ENCODE measurements around the gene RSPH10B. TPM values are rescaled to one million over a fixed set of nuclear protein-coding genes. Genes with fewer than 3 reads are reported as not detected.
"Not testable (repeated sequence)": the region's sequence is repeated elsewhere in the genome, so short reads cannot be mapped to it uniquely, and the experiment has no call there.

Gene RSPH10B
- total RNA-seq (1 to 10 TPM in 1 of 2 donors, under 1 TPM in 1; 0.09 to 1.5 TPM), polyA plus RNA-seq (ENCODE audit: insufficient read length in 6 of 6) (1 to 10 TPM in 4 of 6 donors, under 1 TPM in 2; 0.89 to 5.8 (median 1.4) TPM)
- long read RNA-seq, donor 1, partial matches to known transcripts, result 0 of 1 reads
- long read RNA-seq, donor 1, other reads (novel, unspliced or antisense), result 0 of 1 reads
- long read RNA-seq, donor 2, result 0 reads
- long read RNA-seq, donor 3, result 0 reads
- long read RNA-seq, donor 4, result 0 reads
- long read RNA-seq, donor 5, result 0 reads
- long read RNA-seq, donor 6, result 0 reads
- long read RNA-seq, donor 7, result 0 reads
- long read RNA-seq, donor 8, partial matches to known transcripts, result 0 of 1 reads
- long read RNA-seq, donor 8, other reads (novel, unspliced or antisense), result 0 of 1 reads
- long read RNA-seq, donor 9, result 0 reads
- long read RNA-seq, donor 10, partial matches to known transcripts, result 0 of 2 reads
- long read RNA-seq, donor 10, other reads (novel, unspliced or antisense), result 1 of 2 reads
- long read RNA-seq, donor 11, result 0 reads
- long read RNA-seq, donor 12, partial matches to known transcripts, result 25 of 59 reads
- long read RNA-seq, donor 12, other reads (novel, unspliced or antisense), result 33 of 59 reads

GRCh38 chr7:5970347-5970911 lies at the start of gene RSPH10B:
TSS of gene RSPH10B (minus strand) at chr7:5970689. CDS start at chr7:5967116, 3,573 bp downstream.
- H3K27ac ChIP-seq; H3K36me3 ChIP-seq; H3K27me3 ChIP-seq; H3K9me3 ChIP-seq; intact Hi-C loops (cut with DNase I); H3K4me1 ChIP-seq; H3K4me3 ChIP-seq: not testable (repeated sequence)
- DNase-seq (peak in 1 of 4 donors; percentile 68), ATAC-seq (peak; percentile 46)

DNA sequence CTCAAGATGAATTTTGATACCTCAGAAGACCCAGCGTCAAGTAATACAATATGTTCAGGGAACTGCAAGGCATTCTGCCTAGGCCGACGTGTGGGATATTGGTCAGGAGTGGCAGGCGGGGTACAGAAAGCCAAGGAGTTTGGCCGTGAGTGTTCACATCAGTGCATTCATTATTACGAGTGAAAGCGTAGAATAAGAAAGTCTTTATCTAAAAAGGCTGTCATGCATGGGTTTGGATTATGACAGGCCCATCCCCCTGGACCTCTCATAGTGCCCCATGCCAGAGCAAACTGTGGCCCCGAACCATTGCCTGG lies 46.1 kb upstream of the RSPH10B start:
- DNase-seq (no peak), ATAC-seq (no peak)
- Histone ChIP-seq H3K4me3 (no peak overlapping the region), H3K27me3 (no peaks in the 10 kb centered on the region), H3K36me3 (peaks cover 0 to 69% of the 10 kb centered on the region in 2 donors), H3K4me1 (peaks cover 8 to 20% of the 10 kb centered on the region in 2 donors), H3K9me3 (no peaks in the 10 kb centered on the region), H3K27ac (no peak overlapping the region)
- intact Hi-C loops (cut with DNase I), result no loop called here
- TF ChIP-seq, protein P1, sequence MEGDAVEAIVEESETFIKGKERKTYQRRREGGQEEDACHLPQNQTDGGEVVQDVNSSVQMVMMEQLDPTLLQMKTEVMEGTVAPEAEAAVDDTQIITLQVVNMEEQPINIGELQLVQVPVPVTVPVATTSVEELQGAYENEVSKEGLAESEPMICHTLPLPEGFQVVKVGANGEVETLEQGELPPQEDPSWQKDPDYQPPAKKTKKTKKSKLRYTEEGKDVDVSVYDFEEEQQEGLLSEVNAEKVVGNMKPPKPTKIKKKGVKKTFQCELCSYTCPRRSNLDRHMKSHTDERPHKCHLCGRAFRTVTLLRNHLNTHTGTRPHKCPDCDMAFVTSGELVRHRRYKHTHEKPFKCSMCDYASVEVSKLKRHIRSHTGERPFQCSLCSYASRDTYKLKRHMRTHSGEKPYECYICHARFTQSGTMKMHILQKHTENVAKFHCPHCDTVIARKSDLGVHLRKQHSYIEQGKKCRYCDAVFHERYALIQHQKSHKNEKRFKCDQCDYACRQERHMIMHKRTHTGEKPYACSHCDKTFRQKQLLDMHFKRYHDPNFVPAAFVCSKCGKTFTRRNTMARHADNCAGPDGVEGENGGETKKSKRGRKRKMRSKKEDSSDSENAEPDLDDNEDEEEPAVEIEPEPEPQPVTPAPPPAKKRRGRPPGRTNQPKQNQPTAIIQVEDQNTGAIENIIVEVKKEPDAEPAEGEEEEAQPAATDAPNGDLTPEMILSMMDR (IDR thresholded peaks at IDR 0.05), result no peak

- H3K4me1 ChIP-seq, result peaks cover 8 to 26% of the 10 kb centered on the region in 2 donors
- H3K36me3 ChIP-seq, result peaks cover 0 to 63% of the 10 kb centered on the region in 2 donors
- intact Hi-C loops (cut with DNase I), result no loop called here
- no peak for ATAC-seq
- TF ChIP-seq, protein P1 (IDR thresholded peaks at IDR 0.05), result no peak
- H3K4me3 ChIP-seq, result no peak overlapping the region
- no peaks in the 10 kb centered on the region for H3K9me3 ChIP-seq
- peak in 2 of 4 donors; percentile 32 to 77 for DNase-seq
- H3K27me3 ChIP-seq, result no peaks in the 10 kb centered on the region
- H3K27ac ChIP-seq, result peak overlapping the region in 1 of 2 donors; percentile 45
Observed at GRCh38 chr7:6015917-6016652, 45.6 kb upstream of the RSPH10B start.

DNA sequence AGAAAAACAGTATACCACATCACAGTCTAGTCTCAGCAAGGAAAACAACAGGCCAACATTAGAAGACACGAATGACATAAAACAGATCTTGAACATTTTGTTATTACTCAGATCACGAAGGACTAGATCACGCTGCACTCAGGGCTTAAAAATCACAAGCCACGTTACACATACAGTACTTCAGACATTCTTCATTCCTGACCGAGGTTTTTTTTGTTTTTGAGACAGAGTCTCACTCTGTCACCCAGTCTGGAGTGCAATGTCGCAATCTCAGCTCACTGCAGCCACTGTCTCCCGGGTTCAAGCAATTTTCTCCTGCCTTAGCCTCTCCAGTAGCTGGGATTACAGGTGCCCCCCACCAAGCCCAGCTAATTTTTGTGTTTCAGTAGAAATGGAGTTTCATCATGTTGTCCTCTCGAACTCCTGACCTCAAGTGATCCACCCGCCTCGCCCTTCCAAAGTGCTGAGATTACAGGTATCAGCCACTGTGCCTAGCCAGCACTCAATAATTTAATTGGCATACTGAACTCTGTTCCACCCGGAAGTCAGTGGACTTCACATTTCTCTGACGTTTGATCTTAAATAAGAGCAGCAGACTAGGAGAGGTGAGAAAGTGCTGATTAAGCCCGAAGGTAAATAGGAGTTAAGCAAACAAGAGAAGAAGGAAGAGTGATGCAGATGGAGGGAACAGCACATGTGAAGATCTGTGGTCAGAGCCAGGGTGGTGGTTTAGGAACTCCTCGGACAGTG lies 42.0 kb upstream of the RSPH10B start:
- H3K27ac ChIP-seq, result peak overlapping the region; percentile 50 to 52

More for the DNA sequence above, 42.0 kb upstream of the RSPH10B start:
- Histone ChIP-seq H3K4me3 (no peak overlapping the region), H3K27me3 (no peaks in the 10 kb centered on the region), H3K4me1 (peaks cover 11 to 44% of the 10 kb centered on the region in 2 donors), H3K36me3 (peaks cover 0 to 28% of the 10 kb centered on the region in 2 donors), H3K9me3 (no peaks in the 10 kb centered on the region)
- TF ChIP-seq, protein P1 (IDR thresholded peaks at IDR 0.05), result no peak
- DNase-seq, result peak in 1 of 4 donors; percentile 47
- intact Hi-C loops (cut with DNase I), result no loop called here
- ATAC-seq, result peak; percentile 48

Measured in left lung (tissue), 14 donors.